ENCODE results near the gene LNX1. TPM values are rescaled to one million over a fixed set of nuclear protein-coding genes. Genes with fewer than 3 reads are reported as not detected.

LNX1 gene
- total and polyA plus RNA-seq, 12 donors: 1.2 to 8.9 (median 3.7) TPM

GRCh38 chr4:53436251-53436650 is 155.0 kb downstream of the LNX1 start:
- H3K36me3 ChIP-seq (replicated peaks in 1 of 2): no peaks in the 10 kb centered on the region
- whole genome bisulfite sequencing, 4 donors: 95 to 100% (median 99%) methylated on average over 1 of the region's 1 CpG
- H3K27ac ChIP-seq: no peak overlapping the region
- peaks cover 0 to 13% (median 0%) of the 10 kb centered on the region in 3 donors for H3K9me3 ChIP-seq (replicated peaks in 1 of 3)
- DNase-seq: no peak
- intact Hi-C loops (cut with DNase I): no loop called here
- H3K4me3 ChIP-seq: no peak overlapping the region
- no peaks in the 10 kb centered on the region for H3K27me3 ChIP-seq
- TF ChIP-seq POLR2A (IDR thresholded peaks at IDR 0.05) (no peak), CTCF (IDR thresholded peaks at IDR 0.05) (no peak)
- peaks cover 0 to 11% of the 10 kb centered on the region in 2 donors for H3K4me1 ChIP-seq (replicated peaks in 1 of 2)

- Histone ChIP-seq H3K27ac (no peak overlapping the region), H3K36me3 (replicated peaks in 1 of 2) (peaks cover 0 to 23% of the 10 kb centered on the region in 2 donors), H3K27me3 (no peaks in the 10 kb centered on the region), H3K4me1 (replicated peaks in 1 of 2) (peaks cover 0 to 11% of the 10 kb centered on the region in 2 donors), H3K9me3 (replicated peaks in 1 of 3) (no peaks in the 10 kb centered on the region), H3K4me3 (no peak overlapping the region)
- no peak for TF ChIP-seq POLR2A (IDR thresholded peaks at IDR 0.05)
- intact Hi-C loops (cut with DNase I): no loop called here
- WGBS, 4 donors: 92 to 96% (median 95%) methylated on average over 4 of the region's 4 CpGs
- no peak for DNase-seq
Measured at GRCh38 chr4:53432528-53433424, 158.5 kb downstream of the LNX1 start.

GRCh38 chr4:53431052-53431451 is 160.2 kb downstream of the LNX1 start:
- 84 to 92% (median 89%) methylated on average over 5 of the region's 5 CpGs for WGBS, 4 donors
- peaks cover 0 to 23% of the 10 kb centered on the region in 2 donors for H3K36me3 ChIP-seq (replicated peaks in 1 of 2)

GRCh38 chr4:53427366-53427765 is 163.9 kb downstream of the LNX1 start:
- Histone ChIP-seq H3K4me1 (replicated peaks in 1 of 2) (peaks cover 0 to 11% of the 10 kb centered on the region in 2 donors), H3K27ac (no peak overlapping the region), H3K36me3 (replicated peaks in 1 of 2) (peaks cover 0 to 23% of the 10 kb centered on the region in 2 donors), H3K9me3 (replicated peaks in 1 of 3) (no peaks in the 10 kb centered on the region), H3K27me3 (no peaks in the 10 kb centered on the region), H3K4me3 (no peak overlapping the region)
- intact Hi-C loops (cut with DNase I): no loop called here
- no peak for TF ChIP-seq CTCF (IDR thresholded peaks at IDR 0.05)
- TF ChIP-seq POLR2A (IDR thresholded peaks at IDR 0.05): no peak
- DNase-seq: no peak

More at GRCh38 chr4:53431052-53431451, 160.2 kb downstream of the LNX1 start:
- no peak overlapping the region for H3K27ac ChIP-seq
- TF ChIP-seq POLR2A (IDR thresholded peaks at IDR 0.05) (no peak), CTCF (IDR thresholded peaks at IDR 0.05) (no peak)
- H3K27me3 ChIP-seq: no peaks in the 10 kb centered on the region
- no peak for DNase-seq
- intact Hi-C loops (cut with DNase I): no loop called here
- H3K4me3 ChIP-seq: no peak overlapping the region
- no peaks in the 10 kb centered on the region for H3K9me3 ChIP-seq (replicated peaks in 1 of 3)
- H3K4me1 ChIP-seq (replicated peaks in 1 of 2): peaks cover 0 to 11% of the 10 kb centered on the region in 2 donors
